Measurements from ENCODE around the gene SMYD3. TPM values are rescaled to one million over a fixed set of nuclear protein-coding genes. Genes with fewer than 3 reads are reported as not detected.

The SMYD3 gene
- total RNA-seq, 1 donor from 2014 or later = 24.2 TPM

GRCh38 chr1:246427611-246428010 lies 79.5 kb downstream of the SMYD3 start:
- Mint-ChIP-seq H3K27ac (ENCODE audit: unreplicated experiment) (no peak overlapping the region), H3K9me3 (no peaks in the 10 kb centered on the region), H3K27me3 (ENCODE audit: low read depth) (no peaks in the 10 kb centered on the region), H3K4me1 (no peaks in the 10 kb centered on the region), H3K4me3 (no peak overlapping the region), H3K36me3 (ENCODE audit: low read depth) (no peaks in the 10 kb centered on the region)
- no peak for TF ChIP-seq CTCF (conservative IDR thresholded peaks at IDR 0.05)
- DNase-seq (ENCODE audit: low read depth, low spot score) = no peak

- no peak for TF ChIP-seq CTCF (conservative IDR thresholded peaks at IDR 0.05)
- no peaks in the 10 kb centered on the region for H3K27me3 Mint-ChIP-seq (ENCODE audit: low read depth)
- H3K4me3 Mint-ChIP-seq = no peak overlapping the region
- no peaks in the 10 kb centered on the region for H3K9me3 Mint-ChIP-seq
- no peak overlapping the region for H3K27ac Mint-ChIP-seq (ENCODE audit: unreplicated experiment)
- H3K4me1 Mint-ChIP-seq = no peaks in the 10 kb centered on the region
- DNase-seq (ENCODE audit: low read depth, low spot score) = no peak
- H3K36me3 Mint-ChIP-seq (ENCODE audit: low read depth) = no peaks in the 10 kb centered on the region
Measured at GRCh38 chr1:246425895-246426294, 81.2 kb downstream of the SMYD3 start.

GRCh38 chr1:246425139-246425794 lies 81.8 kb downstream of the SMYD3 start:
- H3K4me1 Mint-ChIP-seq = no peaks in the 10 kb centered on the region
- DNase-seq (ENCODE audit: low read depth, low spot score) = no peak
- H3K9me3 Mint-ChIP-seq = no peaks in the 10 kb centered on the region
- H3K27me3 Mint-ChIP-seq (ENCODE audit: low read depth) = no peaks in the 10 kb centered on the region
- no peaks in the 10 kb centered on the region for H3K36me3 Mint-ChIP-seq (ENCODE audit: low read depth)
- no peak for TF ChIP-seq CTCF (conservative IDR thresholded peaks at IDR 0.05)
- H3K4me3 Mint-ChIP-seq = no peak overlapping the region
- H3K27ac Mint-ChIP-seq (ENCODE audit: unreplicated experiment) = no peak overlapping the region

- Mint-ChIP-seq H3K4me3 (no peak overlapping the region), H3K27ac (ENCODE audit: unreplicated experiment) (no peak overlapping the region), H3K36me3 (ENCODE audit: low read depth) (peaks cover 21% of the 10 kb centered on the region), H3K4me1 (no peaks in the 10 kb centered on the region), H3K27me3 (ENCODE audit: low read depth) (no peaks in the 10 kb centered on the region), H3K9me3 (peaks cover 14% of the 10 kb centered on the region)
- no peak for TF ChIP-seq CTCF (conservative IDR thresholded peaks at IDR 0.05)
- no peak for DNase-seq (ENCODE audit: low read depth, low spot score)
Measured at GRCh38 chr1:246420300-246420699, 86.8 kb downstream of the SMYD3 start.

GRCh38 chr1:246418565-246419312 lies 88.3 kb downstream of the SMYD3 start:
- Mint-ChIP-seq H3K9me3 (peaks cover 14% of the 10 kb centered on the region), H3K27ac (ENCODE audit: unreplicated experiment) (no peak overlapping the region)
- no peak for TF ChIP-seq CTCF (conservative IDR thresholded peaks at IDR 0.05)

More at GRCh38 chr1:246418565-246419312, 88.3 kb downstream of the SMYD3 start:
- H3K4me3 Mint-ChIP-seq = no peak overlapping the region
- no peaks in the 10 kb centered on the region for H3K4me1 Mint-ChIP-seq
- H3K36me3 Mint-ChIP-seq (ENCODE audit: low read depth) = peaks cover 21% of the 10 kb centered on the region
- H3K27me3 Mint-ChIP-seq (ENCODE audit: low read depth) = no peaks in the 10 kb centered on the region
- DNase-seq (ENCODE audit: low read depth, low spot score) = no peak
